GM18873 (cell line): ENCODE measurements around the gene PTTG1IP.
"Not testable (repeated sequence)": the region's sequence is repeated elsewhere in the genome, so short reads cannot be mapped to it uniquely, and the experiment has no call there.

Experiments
- ATAC-seq: cut with Tn5 transposase; IDR thresholded peaks from one replicate; pipeline ENCODE4 v1.9.1; 2021; ENCODE audit warnings: mild to moderate bottlenecking, moderate library complexity, moderate number of reproducible peaks; ENCODE audit not compliant: unreplicated experiment, low FRiP score

The PTTG1IP gene

DNA sequence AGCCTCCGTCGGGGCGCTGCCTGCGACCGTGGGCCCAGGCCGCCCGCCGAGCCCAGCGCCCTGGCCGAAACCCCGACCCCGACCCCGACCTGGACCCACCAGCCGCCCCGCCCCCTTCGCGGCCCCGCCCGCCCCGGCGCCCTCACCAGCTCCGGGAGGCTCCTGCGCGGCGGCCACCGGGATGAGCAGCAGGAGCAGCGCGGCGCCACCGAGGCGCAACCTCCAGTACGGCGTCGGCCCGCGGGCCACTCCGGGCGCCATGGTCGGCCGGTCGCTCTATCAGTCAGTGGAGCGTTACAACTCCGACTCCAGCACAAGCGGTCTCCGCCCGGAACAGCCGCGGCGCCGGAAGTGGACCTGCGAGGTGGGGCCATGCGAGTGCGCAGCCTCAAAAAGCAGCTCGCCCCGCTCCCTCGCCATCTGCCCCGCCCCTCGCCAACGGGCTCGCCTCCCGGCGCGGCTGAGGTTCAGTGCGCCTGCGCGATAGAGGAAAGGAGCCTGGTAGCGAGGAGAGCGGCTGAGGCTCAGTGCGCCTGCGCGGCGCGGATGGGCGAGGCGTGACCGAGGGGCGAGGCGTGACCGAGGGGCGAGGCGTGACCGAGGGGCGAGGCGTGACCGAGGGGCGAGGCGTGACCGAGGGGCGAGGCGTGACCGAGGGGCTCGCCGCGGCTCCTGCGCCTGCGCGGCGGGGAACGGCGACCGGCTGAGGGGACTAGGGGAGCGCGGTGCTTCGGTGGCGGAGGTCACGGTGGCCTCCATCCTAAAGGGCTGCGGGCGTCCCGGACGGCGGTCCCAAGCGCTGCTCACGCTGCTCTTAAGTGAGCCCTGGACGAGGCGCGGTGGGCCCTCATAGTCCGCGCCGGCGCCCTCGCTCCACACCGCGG, at the start of gene PTTG1IP:
TSS of gene PTTG1IP (minus strand) at position 335 of the 884 bp plus-strand sequence. CDS start at position 261, 74 bp downstream.
- peak; percentile 76 for ATAC-seq

DNA sequence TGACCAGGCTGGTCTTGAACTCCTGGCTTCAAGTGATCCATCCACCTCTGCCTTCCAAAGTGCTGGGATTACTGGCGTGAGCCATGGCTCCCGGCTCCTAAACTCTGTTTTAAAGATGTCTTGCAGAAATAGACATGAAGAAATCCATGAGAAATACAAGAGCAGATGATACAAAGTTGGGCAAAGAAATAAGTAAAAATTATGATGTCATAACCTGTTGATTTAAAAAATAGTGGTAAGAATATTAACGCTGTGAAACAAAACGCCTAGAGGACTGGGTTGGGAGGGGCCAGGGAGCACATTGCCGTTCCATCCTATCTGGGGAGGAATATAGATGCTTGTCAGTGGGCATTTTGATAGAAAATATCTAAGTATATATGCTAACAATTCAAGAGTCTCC, 48.4 kb upstream of the PTTG1IP start:
- ATAC-seq, result no peak

- ATAC-seq, result no peak
These were observed 47.5 kb upstream of the PTTG1IP start, which contains the start of gene ITGB2 for GRCh38 chr21:44920694-44921604. Gene ITGB2 (minus strand): TSS chr21:44920899. CDS start chr21:44910782, 10,117 bp downstream.

- no peak for ATAC-seq
These were observed 46.6 kb upstream of the PTTG1IP start for GRCh38 chr21:44919913-44920693.

GRCh38 chr21:44919111-44919912, 45.8 kb upstream of the PTTG1IP start:
- no peak for ATAC-seq

- ATAC-seq, result no peak
These were observed 45.1 kb upstream of the PTTG1IP start for GRCh38 chr21:44918581-44919033.

DNA sequence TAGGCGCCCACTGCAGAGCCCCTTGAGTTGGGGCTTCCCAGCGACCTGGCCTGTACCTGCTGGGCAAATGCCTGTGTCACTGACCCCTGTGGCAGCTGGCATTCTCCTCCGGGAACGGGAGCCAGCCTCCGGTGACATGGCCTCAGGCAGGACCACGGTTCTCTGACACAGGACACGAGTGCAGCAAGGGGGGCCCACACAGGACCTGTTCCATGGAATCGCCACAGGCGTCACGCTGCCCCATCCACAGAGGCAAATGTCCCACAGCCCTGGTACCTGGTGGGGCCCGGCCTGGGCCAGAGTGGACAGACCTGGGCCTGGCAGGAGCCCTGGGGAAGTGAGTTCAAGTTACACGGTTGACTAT, 44.6 kb upstream of the PTTG1IP start:
- ATAC-seq, result no peak

- no peak for ATAC-seq
These were observed 44.1 kb upstream of the PTTG1IP start for GRCh38 chr21:44917446-44918106.

DNA sequence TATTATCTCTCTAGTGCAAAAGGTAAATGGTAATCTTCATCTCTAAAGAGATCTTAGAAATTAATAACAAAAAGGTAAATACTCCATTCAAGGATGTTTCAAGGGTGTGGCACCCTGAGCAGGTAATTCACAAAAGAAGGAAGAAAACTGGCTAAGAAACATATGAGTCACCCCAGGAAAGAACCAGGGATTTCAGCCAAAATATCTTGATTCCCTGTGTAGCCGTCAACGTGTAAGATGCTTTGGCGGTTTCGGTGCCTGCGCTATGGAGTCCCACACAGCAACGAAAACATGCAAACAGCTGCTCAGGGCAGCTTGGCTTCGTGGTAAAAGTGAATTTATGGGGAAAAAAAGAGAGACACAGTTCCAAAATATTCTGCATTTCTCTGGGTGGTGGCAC, 43.5 kb upstream of the PTTG1IP start:
- no peak for ATAC-seq

DNA sequence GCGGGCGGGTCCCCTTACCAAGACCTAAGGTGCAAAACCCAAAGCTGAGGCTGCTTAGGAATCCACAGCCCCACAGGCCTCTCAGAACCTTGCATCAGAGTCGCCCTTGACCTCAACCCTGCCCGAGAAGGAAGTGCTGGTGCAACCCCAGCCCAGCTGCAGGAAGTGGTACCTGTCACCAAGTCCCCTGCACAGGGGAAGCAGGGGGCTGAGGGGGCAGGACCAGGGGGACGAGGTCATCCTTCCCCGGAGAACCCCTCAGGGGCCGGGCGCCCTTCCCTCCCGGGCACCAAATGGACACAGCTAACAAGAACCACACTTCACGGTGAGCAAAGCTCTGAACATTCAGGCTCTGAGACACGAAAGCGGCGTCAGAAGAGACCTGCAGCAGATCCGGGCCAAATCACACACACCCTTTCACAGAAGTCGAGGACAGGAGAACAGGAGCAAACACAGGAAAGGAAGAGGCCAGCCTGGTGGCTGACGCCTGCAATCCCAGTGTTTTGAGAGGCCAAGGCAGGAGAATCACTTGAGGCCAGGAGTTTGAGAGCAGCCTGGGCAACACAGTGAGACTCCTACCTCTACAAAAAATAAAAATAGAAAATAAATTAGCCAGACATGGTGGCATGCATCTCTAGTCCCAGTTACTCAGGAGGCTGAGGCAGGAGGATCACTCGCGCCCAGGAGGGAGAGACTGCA, 40.8 kb upstream of the PTTG1IP start:
- ATAC-seq, result peak; percentile 43

- ATAC-seq, result no peak
These were observed 40.1 kb upstream of the PTTG1IP start for GRCh38 chr21:44913425-44914175.

DNA sequence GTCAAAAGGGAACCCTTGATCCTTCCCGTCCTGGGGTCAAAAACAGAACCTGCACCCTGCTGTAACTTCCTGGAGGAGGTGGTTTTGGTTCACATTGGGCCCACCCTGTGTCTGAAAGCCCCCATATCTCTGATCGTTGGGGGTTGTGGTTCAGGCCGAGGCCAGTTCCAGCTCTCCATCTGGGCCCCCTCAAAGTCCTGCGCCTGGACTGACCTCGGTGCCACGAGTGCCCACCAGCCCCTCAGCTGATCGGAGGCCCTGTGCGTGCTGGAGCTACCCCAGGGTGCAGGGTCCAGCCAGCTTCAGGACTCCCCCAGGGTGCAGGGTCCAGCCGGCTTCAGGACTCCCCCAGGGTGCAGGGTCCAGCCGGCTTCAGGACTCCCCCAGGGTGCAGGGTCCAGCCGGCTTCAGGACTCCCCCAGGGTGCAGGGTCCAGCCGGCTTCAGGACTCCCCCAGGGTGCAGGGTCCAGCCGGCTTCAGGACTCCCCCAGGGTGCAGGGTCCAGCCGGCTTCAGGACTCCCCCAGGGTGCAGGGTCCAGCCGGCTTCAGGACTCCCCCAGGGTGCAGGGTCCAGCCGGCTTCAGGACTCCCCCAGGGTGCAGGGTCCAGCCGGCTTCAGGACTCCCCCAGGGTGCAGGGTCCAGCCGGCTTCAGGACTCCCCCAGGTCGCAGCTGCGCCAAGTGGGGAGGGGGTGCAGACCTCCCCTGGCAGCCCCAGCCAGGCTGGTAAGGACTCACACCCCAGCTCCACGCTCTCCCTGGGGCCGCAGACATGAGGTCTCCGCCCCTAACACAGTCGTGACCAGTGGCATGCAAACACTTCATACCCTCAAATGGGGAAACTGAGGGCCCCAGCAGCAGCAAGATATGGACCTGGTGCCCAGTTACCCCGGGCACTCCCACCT, 39.3 kb upstream of the PTTG1IP start:
- not testable (repeated sequence) for ATAC-seq

DNA sequence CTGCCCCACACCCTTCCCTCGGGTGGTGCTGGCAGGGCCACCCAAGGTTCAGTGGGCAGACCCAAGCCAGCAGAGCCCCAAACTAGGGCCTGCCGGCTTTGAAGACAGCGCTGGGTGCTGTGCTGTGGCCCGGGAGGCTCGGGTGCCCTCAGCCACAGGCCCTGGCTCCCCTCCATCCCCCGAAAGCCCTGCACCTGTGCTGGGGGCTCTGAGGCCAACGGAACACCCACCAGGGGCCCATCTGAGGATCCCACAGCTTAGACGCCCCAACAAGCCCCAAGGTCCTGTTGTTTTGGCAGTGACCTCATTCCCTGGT, 38.6 kb upstream of the PTTG1IP start:
- no peak for ATAC-seq

DNA sequence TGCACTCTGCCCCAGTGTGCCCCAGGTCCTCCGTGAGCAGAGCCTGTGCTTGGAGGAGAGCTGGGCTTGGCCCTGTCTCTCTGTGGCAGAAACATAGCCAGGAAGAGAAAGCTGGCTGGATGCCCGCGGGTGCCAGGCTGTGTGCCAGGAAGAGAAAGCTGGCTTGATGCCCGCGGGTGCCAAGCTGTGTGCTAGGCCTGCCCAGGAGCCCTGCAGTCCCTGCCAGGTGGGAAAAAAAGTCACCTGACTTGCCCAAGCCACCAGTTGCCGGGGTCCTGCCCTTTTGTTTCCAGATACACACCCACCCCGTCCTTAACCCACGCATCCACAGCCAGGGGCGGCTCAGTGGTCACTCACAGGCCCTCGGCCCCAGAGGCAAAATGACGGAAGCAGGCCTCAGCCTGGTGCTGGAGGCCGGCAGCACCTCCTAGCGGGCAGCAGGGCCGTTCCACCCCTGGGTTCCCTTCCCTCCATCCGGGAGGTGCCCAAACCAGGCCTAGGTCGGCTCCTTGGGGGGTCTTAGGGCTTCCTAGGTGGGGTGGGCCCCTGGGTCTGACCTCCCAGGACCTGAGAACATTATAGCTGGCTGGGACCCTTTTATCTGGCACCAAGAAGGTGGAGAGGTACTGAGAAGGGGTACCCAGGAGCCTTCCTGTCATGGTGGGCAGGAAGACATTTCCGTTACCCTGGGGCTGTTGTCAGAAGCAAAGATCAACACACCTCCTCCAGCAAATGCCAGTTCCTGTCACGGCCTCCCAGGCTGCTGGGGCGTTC, 38.1 kb upstream of the PTTG1IP start:
- no peak for ATAC-seq

DNA sequence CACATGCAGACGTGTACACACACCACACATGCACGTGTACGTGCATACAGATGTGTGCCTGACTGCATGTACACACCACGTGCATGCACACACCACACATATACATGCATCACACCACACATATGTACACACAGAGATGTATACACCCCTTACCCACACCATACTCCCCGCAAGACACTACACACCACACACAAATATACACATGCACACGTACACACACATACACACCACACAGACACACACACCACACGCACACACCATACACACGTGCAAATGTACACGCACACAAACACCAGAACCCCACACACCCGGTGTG, 37.5 kb upstream of the PTTG1IP start:
- no peak for ATAC-seq
